GM12878 (cell line): Measurements from ENCODE around the gene HYCC1. TPM values are rescaled to one million over a fixed set of nuclear protein-coding genes. Genes with fewer than 3 reads are reported as not detected.

Source experiments
- BCL11A ChIP-seq: IDR thresholded peaks from 2 replicates; pipeline ENCODE4 v1.6.1; 2011; ENCODE audit warnings: low read depth, low read length
- BCL3 ChIP-seq: IDR thresholded peaks from 2 replicates; pipeline ENCODE4 v1.6.1; 2011; ENCODE audit warnings: borderline replicate concordance, low read depth, mild to moderate bottlenecking, moderate library complexity, low read length; ENCODE audit not compliant: insufficient read depth, poor library complexity, severe bottlenecking
- CREM ChIP-seq: IDR thresholded peaks from 2 replicates; pipeline ENCODE4 v1.6.1; 2014; ENCODE audit warnings: antibody characterized with exemption, low read depth
- E4F1 ChIP-seq: fragments of 450-650 bp; IDR thresholded peaks from 2 replicates; pipeline ENCODE4 v1.6.1; 2018; ENCODE audit warnings: borderline replicate concordance, mild to moderate bottlenecking; ENCODE audit not compliant: partially characterized antibody
- IKZF1 ChIP-seq: fragments of 450-650 bp; conservative IDR thresholded peaks from 2 replicates; pipeline ENCODE4 v1.6.1; 2017; ENCODE audit warnings: antibody characterized with exemption, mild to moderate bottlenecking
- KAT2A ChIP-seq: conservative IDR thresholded peaks from 2 replicates; pipeline ENCODE4 v1.6.1; 2011; ENCODE audit warnings: low read depth, low read length; ENCODE audit not compliant: control insufficient read depth
- MEF2B ChIP-seq: fragments of 450-650 bp; IDR thresholded peaks from 2 replicates; pipeline ENCODE4 v1.6.1; 2018; ENCODE audit warnings: mild to moderate bottlenecking, moderate library complexity; ENCODE audit not compliant: partially characterized antibody, poor library complexity, severe bottlenecking
- MLLT1 ChIP-seq: fragments of 450-650 bp; IDR thresholded peaks from 2 replicates; pipeline ENCODE4 v1.6.1; 2016; ENCODE audit warnings: mild to moderate bottlenecking
- MYB ChIP-seq: fragments of 150-350 bp; IDR thresholded peaks from 2 replicates; pipeline ENCODE4 v1.6.1; 2014; ENCODE audit warnings: mild to moderate bottlenecking, low read depth, low read length, borderline replicate concordance
- NFIC ChIP-seq: IDR thresholded peaks from 2 replicates; pipeline ENCODE4 v1.6.1; 2012; ENCODE audit warnings: low read depth, mild to moderate bottlenecking, inconsistent platforms, low read length, moderate library complexity
- SIN3A ChIP-seq: IDR thresholded peaks from 2 replicates; pipeline ENCODE4 v1.6.1; 2012; ENCODE audit warnings: low read depth, low read length, improper control_type of control experiment
- SMAD5 ChIP-seq: IDR thresholded peaks from 2 replicates; pipeline ENCODE4 v1.6.1; 2016; ENCODE audit warnings: antibody characterized with exemption, low read depth
- YBX1 ChIP-seq: fragments of 450-650 bp; IDR thresholded peaks from 2 replicates; pipeline ENCODE4 v1.6.1; 2016; ENCODE audit warnings: antibody characterized with exemption
- ZBTB33 ChIP-seq: fragments of 450-650 bp; IDR thresholded peaks from 2 replicates; pipeline ENCODE4 v1.6.1; 2017; ENCODE audit warnings: mild to moderate bottlenecking
- ZBTB40 ChIP-seq: fragments of 450-650 bp; IDR thresholded peaks from 2 replicates; pipeline ENCODE4 v1.6.1; 2016; ENCODE audit warnings: mild to moderate bottlenecking, moderate library complexity, borderline replicate concordance
- ZNF24 ChIP-seq: fragments of 450-650 bp; IDR thresholded peaks from 2 replicates; pipeline ENCODE4 v1.6.1; 2017; ENCODE audit warnings: antibody characterized with exemption, mild to moderate bottlenecking
- polyA plus RNA-seq, 11 experiments: library from polyadenylated mRNA; depleted of rRNA in 4 of 11; unstranded in 6 of 11; stranded (reverse) in 5 of 11; fragments of >200 nt; fragmentation: Nextera tagmentation in 4 of 11; fragmentation: Illumina TruSeq in 1 of 11; extraction: Ambion mirVana in 4 of 11; extraction: Trizol in 1 of 11; gene quantifications; 1 replicate in 1 of 11; 2 replicates in 10 of 11; pipeline versions ENCODE4 v1.2.1 to v1.2.3, GENCODE V29; 2011 to 2016; ENCODE audit warnings: inconsistent platforms in 2 of 11, missing spikeins in 2 of 11, low read depth in 1 of 11
- total RNA-seq, 4 experiments: library from RNA; depleted of rRNA in 3 of 4; stranded (reverse); fragments of >200 nt in 3 of 4; fragmentation: Illumina TruSeq in 1 of 4; extraction: Trizol in 1 of 4; gene quantifications; 2 replicates each; pipeline versions ENCODE4 v1.2.1 to v1.2.3, GENCODE V29; 2013 to 2021

The HYCC1 gene
- total and polyA plus RNA-seq, 10 of the 15 experiments (the other 5 are each of a cell fraction or from before 2014, with no cell fraction given): 8.5 to 62.9 (median 33.1) TPM

GRCh38 chr7:22992874-22993840 is 20.8 kb downstream of the HYCC1 start (continued):
- TF ChIP-seq BCL11A (peak; percentile 66; the same call in 1 of the 2 replicates), IKZF1 (peak; percentile 84), BCL3 (no peak), NFIC (peak; percentile 74; the same call in 1 of the 2 replicates), SMAD5 (no peak), SIN3A (no peak), ZBTB33 (no peak), MLLT1 (peak; percentile 59; the same call in 1 of the 2 replicates), MYB (peak; percentile 47; the same call in 1 of the 2 replicates), KAT2A (no peak), MEF2B (peak; percentile 16), YBX1 (no peak), E4F1 (no peak), ZNF24 (peak; percentile 51; the same call in 1 of the 2 replicates), ZBTB40 (no peak; the same call in 1 of the 2 replicates), CREM (peak; percentile 78)
